Endothelial cell of hepatic sinusoid (primary cell): ENCODE results near the gene ZFPM1.
"Not testable (repeated sequence)": the region's sequence is repeated elsewhere in the genome, so short reads cannot be mapped to it uniquely, and the experiment has no call there.

Experiments used
- in situ Hi-C: cut with HindIII; loops from 2 replicates; pipeline ENCODE4 v1.10.0; 2017; ENCODE audit warnings: low sequenced_read_pairs

The ZFPM1 gene

GRCh38 chr16:88508868-88509748 is 56.0 kb downstream of the ZFPM1 start:
- in situ Hi-C loops, result no loop called here

DNA sequence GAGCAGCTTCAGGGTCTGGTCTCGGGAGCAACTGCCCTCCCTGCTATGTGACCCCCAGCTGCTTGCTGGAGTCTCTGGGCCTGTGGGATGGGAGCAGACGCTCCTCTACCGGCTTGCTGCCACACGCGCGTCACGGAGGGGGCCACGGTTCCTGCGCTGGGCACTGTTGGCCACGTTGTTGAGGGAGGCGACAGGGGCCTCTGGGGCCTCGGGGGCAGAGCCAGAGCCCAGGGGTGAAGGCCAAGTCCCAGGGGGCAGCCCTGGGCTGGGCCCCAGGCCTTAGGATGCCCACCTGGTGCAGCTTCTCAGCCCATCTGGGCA is 56.6 kb downstream of the ZFPM1 start:
- in situ Hi-C loops, result no loop called here

GRCh38 chr16:88510091-88510994 is 57.3 kb downstream of the ZFPM1 start:
- in situ Hi-C loops, result no loop called here

GRCh38 chr16:88511060-88511459 is 58.0 kb downstream of the ZFPM1 start:
- in situ Hi-C loops, result no loop called here

- in situ Hi-C loops, result no loop called here
Observed at GRCh38 chr16:88511906-88512305, 58.8 kb downstream of the ZFPM1 start.

GRCh38 chr16:88512728-88513696 is 59.9 kb downstream of the ZFPM1 start:
- in situ Hi-C loops, result no loop called here

GRCh38 chr16:88514070-88514469 is 61.0 kb downstream of the ZFPM1 start:
- in situ Hi-C loops, result no loop called here

- in situ Hi-C loops, result no loop called here
Observed at GRCh38 chr16:88514526-88515232, 61.6 kb downstream of the ZFPM1 start.

GRCh38 chr16:88515371-88515770 is 62.3 kb downstream of the ZFPM1 start:
- in situ Hi-C loops, result no loop called here

- in situ Hi-C loops, result no loop called here
Observed at GRCh38 chr16:88515925-88516594, 63.0 kb downstream of the ZFPM1 start.

GRCh38 chr16:88516601-88517061 is 63.6 kb downstream of the ZFPM1 start:
- in situ Hi-C loops, result no loop called here

- in situ Hi-C loops, result not testable (repeated sequence)
Observed at GRCh38 chr16:88517208-88517774, 64.2 kb downstream of the ZFPM1 start.

- in situ Hi-C loops, result not testable (repeated sequence)
Observed at GRCh38 chr16:88518411-88519111, 65.5 kb downstream of the ZFPM1 start.

- in situ Hi-C loops, result no loop called here
Observed at GRCh38 chr16:88519240-88519639, 66.2 kb downstream of the ZFPM1 start.

- in situ Hi-C loops, result no loop called here
Observed at GRCh38 chr16:88519938-88520653, 67.0 kb downstream of the ZFPM1 start.

DNA sequence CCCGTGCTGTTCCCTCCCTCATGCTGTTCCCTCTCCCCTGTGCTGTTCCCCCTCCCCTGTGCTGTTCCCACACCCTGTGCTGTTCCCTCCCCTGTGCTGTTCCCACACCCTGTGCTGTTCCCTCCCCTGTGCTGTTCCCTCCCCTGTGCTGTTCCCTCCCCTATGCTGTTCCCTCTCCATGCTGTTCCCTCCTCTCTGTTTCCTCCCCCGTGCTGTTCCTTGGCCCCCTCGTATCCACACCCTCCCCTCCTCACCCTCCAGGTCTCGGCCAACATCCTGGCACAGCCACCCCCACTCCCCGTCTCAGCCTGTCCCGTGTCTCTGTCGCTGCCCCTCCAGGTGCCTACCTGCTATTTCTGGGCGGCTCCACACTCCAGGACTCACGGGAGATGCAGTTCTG is 68.6 kb downstream of the ZFPM1 start:
- in situ Hi-C loops, result no loop called here

- in situ Hi-C loops, result no loop called here
Observed at GRCh38 chr16:88522276-88522949, 69.3 kb downstream of the ZFPM1 start.
